Neuronal stem cell (in vitro differentiated cells): ENCODE measurements around the gene CYP2C19.
"Not testable (repeated sequence)": the region's sequence is repeated elsewhere in the genome, so short reads cannot be mapped to it uniquely, and the experiment has no call there.

Source experiments
- DNase-seq: peaks from one replicate; pipeline ENCODE4 v3.0.0-alpha.2; 2013; ENCODE audit warnings: low spot score
- H2AFZ ChIP-seq: one replicate; pipeline ENCODE4 v1.6.1; 2013; ENCODE audit warnings: mild to moderate bottlenecking, low read length, inconsistent platforms
- H2AK5ac ChIP-seq: 2 replicates; pipeline ENCODE4 v1.6.1; 2013; ENCODE audit warnings: low read depth, mild to moderate bottlenecking, inconsistent platforms, low read length, moderate library complexity, mixed read lengths
- H2BK120ac ChIP-seq: 2 replicates; pipeline ENCODE4 v1.6.1; 2013; ENCODE audit warnings: low read depth, mild to moderate bottlenecking, inconsistent platforms, low read length, moderate library complexity, mixed read lengths
- H2BK12ac ChIP-seq: one replicate; pipeline ENCODE4 v1.6.1; 2013; ENCODE audit warnings: low read length, inconsistent platforms
- H2BK15ac ChIP-seq: 2 replicates; pipeline ENCODE4 v1.6.1; 2013; ENCODE audit warnings: mild to moderate bottlenecking, low read length, inconsistent platforms, mixed read lengths
- H2BK5ac ChIP-seq: one replicate; pipeline ENCODE4 v1.6.1; 2013; ENCODE audit warnings: inconsistent platforms, mild to moderate bottlenecking, low read length, moderate library complexity
- H3K14ac ChIP-seq: one replicate; pipeline ENCODE4 v1.6.1; 2013; ENCODE audit warnings: low read length, inconsistent platforms
- H3K18ac ChIP-seq: 2 replicates; pipeline ENCODE4 v1.6.1; 2013; ENCODE audit warnings: low read length, inconsistent platforms
- H3K23ac ChIP-seq: 2 replicates; pipeline ENCODE4 v1.6.1; 2013; ENCODE audit warnings: low read depth, mild to moderate bottlenecking, mixed read lengths, low read length, inconsistent platforms; ENCODE audit not compliant: poor library complexity
- H3K27ac ChIP-seq: replicated peaks from 3 replicates; pipeline ENCODE4 v1.5.1; 2013; ENCODE audit warnings: low read length, inconsistent platforms
- H3K27me3 ChIP-seq, 3 experiments: 2 replicates each; pipeline ENCODE4 v1.6.1; 2013; ENCODE audit warnings: low read length in 3 of 3, mild to moderate bottlenecking in 2 of 3, inconsistent platforms in 1 of 3, low read depth in 1 of 3, mixed read lengths in 1 of 3, moderate library complexity in 1 of 3; ENCODE audit not compliant: control insufficient read depth in 3 of 3, insufficient read depth in 3 of 3
- H3K36me3 ChIP-seq, 2 donors: replicated peaks in 1 of 2; 2 replicates each; pipeline ENCODE4 v1.6.1; 2013; ENCODE audit warnings: low read length in 2 of 2; ENCODE audit not compliant: control insufficient read depth in 2 of 2, insufficient read depth in 2 of 2
- H3K4ac ChIP-seq: 2 replicates; pipeline ENCODE4 v1.6.1; 2013; ENCODE audit warnings: inconsistent platforms, mild to moderate bottlenecking, low read length, moderate library complexity
- H3K4me1 ChIP-seq, 2 donors: 1 replicate in 1 of 2; 2 replicates in 1 of 2; pipeline ENCODE4 v1.6.1; 2013; ENCODE audit warnings: low read length in 2 of 2, low read depth in 1 of 2; ENCODE audit not compliant: control insufficient read depth in 2 of 2, insufficient read depth in 1 of 2
- H3K4me2 ChIP-seq: one replicate; pipeline ENCODE4 v1.6.1; 2013; ENCODE audit warnings: mild to moderate bottlenecking, low read length, inconsistent platforms; ENCODE audit not compliant: insufficient read depth, poor library complexity, severe bottlenecking
- H3K4me3 ChIP-seq, 2 donors: 2 replicates each; pipeline ENCODE4 v1.5.1; 2013; ENCODE audit warnings: low read length in 2 of 2, mild to moderate bottlenecking in 2 of 2, inconsistent platforms in 1 of 2, moderate library complexity in 1 of 2
- H3K79me1 ChIP-seq: one replicate; pipeline ENCODE4 v1.6.1; 2013; ENCODE audit warnings: low read depth, mild to moderate bottlenecking, inconsistent platforms, low read length, moderate library complexity
- H3K9ac ChIP-seq: one replicate; pipeline ENCODE4 v1.6.1; 2013; ENCODE audit warnings: mild to moderate bottlenecking, low read depth, low read length, inconsistent platforms; ENCODE audit not compliant: poor library complexity
- H3K9me3 ChIP-seq, 2 donors: replicated peaks in 1 of 2; 2 replicates each; pipeline versions ENCODE3 to v1.6.1; 2013; ENCODE audit warnings: low read length in 2 of 2, mild to moderate bottlenecking in 2 of 2, inconsistent platforms in 1 of 2, low read depth in 1 of 2, mixed read lengths in 1 of 2, moderate library complexity in 1 of 2; ENCODE audit not compliant: control insufficient read depth in 2 of 2, insufficient read depth in 1 of 2
- H4K8ac ChIP-seq: one replicate; pipeline ENCODE4 v1.6.1; 2013; ENCODE audit warnings: low read depth, mild to moderate bottlenecking, inconsistent platforms, low read length, moderate library complexity
- H4K91ac ChIP-seq: one replicate; pipeline ENCODE4 v1.6.1; 2013; ENCODE audit warnings: low read length, low read depth, mild to moderate bottlenecking, inconsistent platforms; ENCODE audit not compliant: poor library complexity
- WGBS, 2 donors: extraction: QIAGEN DNeasy Blood & Tissue Kit; methylation state at CpG; one replicate each; pipeline ENCODE4 v1.1.7; 2013; ENCODE audit warnings: missing lambda C conversion rate in 2 of 2, mixed read lengths in 1 of 2; ENCODE audit not compliant: insufficient read length in 2 of 2, insufficient replicate concordance in 1 of 2; ENCODE audit errors: extremely low coverage in 2 of 2; 5-methylcytosine and 5-hydroxymethylcytosine counted together

The CYP2C19 gene

GRCh38 chr10:94785211-94785610 is 22.7 kb downstream of the CYP2C19 start:
- Histone ChIP-seq H2BK12ac (no peak overlapping the region), H2AFZ (peak overlapping the region; percentile 1), H3K27ac (no peak overlapping the region), H4K91ac (no peak overlapping the region), H3K18ac (no peak overlapping the region), H3K9me3 (no peaks in the 10 kb centered on the region), H3K79me1 (no peaks in the 10 kb centered on the region), H3K14ac (no peak overlapping the region), H2BK120ac (no peak overlapping the region), H3K4me3 (no peak overlapping the region), H3K9ac (no peak overlapping the region), H3K4me1 (no peaks in the 10 kb centered on the region), H3K27me3 (no peaks in the 10 kb centered on the region), H2BK5ac (no peak overlapping the region), H3K23ac (no peak overlapping the region), H3K36me3 (no peaks in the 10 kb centered on the region), H3K4me2 (no peak overlapping the region), H2BK15ac (no peak overlapping the region), H3K4ac (no peak overlapping the region), H2AK5ac (no peak overlapping the region), H4K8ac (no peak overlapping the region)
- no peak for DNase-seq
- no CpG with 5 or more reads among the region's 2 CpGs for WGBS, 2 donors

DNA sequence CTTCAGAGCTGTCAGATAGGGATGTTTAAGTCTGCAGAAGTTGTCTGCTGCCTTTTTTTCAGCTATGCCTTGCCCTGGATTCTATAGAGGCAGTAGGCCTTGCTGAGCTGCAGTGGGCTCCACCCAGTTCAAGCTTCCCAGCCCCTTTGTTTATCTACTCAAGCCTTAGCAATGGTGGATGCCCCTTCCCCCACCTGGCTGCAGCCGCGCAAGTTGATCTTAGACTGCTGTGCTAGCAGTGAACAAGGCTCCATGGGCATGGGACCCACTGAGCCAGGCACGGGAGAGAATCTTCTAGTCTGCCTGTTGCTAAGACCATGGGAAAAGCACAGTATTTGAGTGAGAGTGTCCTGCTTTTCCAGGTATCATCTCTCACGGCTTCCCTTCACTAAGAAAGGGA is 38.1 kb downstream of the CYP2C19 start:
- H2BK5ac ChIP-seq, H4K8ac ChIP-seq, H3K9me3 ChIP-seq, H3K9ac ChIP-seq, H3K27me3 ChIP-seq, H2AK5ac ChIP-seq, H3K4me2 ChIP-seq, H3K18ac ChIP-seq, H3K27ac ChIP-seq, H2AFZ ChIP-seq, H2BK12ac ChIP-seq, H3K36me3 ChIP-seq, H3K4me1 ChIP-seq, H3K4ac ChIP-seq, DNase-seq, H3K14ac ChIP-seq, H2BK120ac ChIP-seq, H2BK15ac ChIP-seq, H3K79me1 ChIP-seq, H4K91ac ChIP-seq, H3K23ac ChIP-seq, H3K4me3 ChIP-seq: not testable (repeated sequence)
- no CpG with 5 or more reads among the region's 4 CpGs for WGBS, 2 donors

- no CpG with 5 or more reads among the region's 1 CpG for WGBS, 2 donors
- Histone ChIP-seq H2AK5ac (no peak overlapping the region), H3K18ac (no peak overlapping the region), H3K36me3 (no peaks in the 10 kb centered on the region), H4K91ac (no peak overlapping the region), H2BK12ac (no peak overlapping the region), H3K27ac (no peak overlapping the region), H4K8ac (no peak overlapping the region), H3K14ac (no peak overlapping the region), H2BK120ac (no peak overlapping the region), H2AFZ (no peak overlapping the region), H3K23ac (no peak overlapping the region), H3K9me3 (no peaks in the 10 kb centered on the region), H3K79me1 (no peaks in the 10 kb centered on the region), H3K4me1 (no peaks in the 10 kb centered on the region), H3K4ac (no peak overlapping the region), H3K9ac (no peak overlapping the region), H3K4me2 (no peak overlapping the region), H2BK15ac (no peak overlapping the region), H3K27me3 (no peaks in the 10 kb centered on the region), H2BK5ac (no peak overlapping the region), H3K4me3 (no peak overlapping the region)
- peak; percentile 20 for DNase-seq
Measured at GRCh38 chr10:94803307-94803706, 40.8 kb downstream of the CYP2C19 start.

- H3K9me3 ChIP-seq, DNase-seq, H3K18ac ChIP-seq, H3K27me3 ChIP-seq, H2AK5ac ChIP-seq, H2BK15ac ChIP-seq, H2BK5ac ChIP-seq, H3K4ac ChIP-seq, H2BK12ac ChIP-seq, H3K79me1 ChIP-seq, H3K4me3 ChIP-seq, H3K4me1 ChIP-seq, H3K36me3 ChIP-seq, H4K8ac ChIP-seq, H2BK120ac ChIP-seq, H3K9ac ChIP-seq, H3K27ac ChIP-seq, H2AFZ ChIP-seq, H3K4me2 ChIP-seq, H3K14ac ChIP-seq, H3K23ac ChIP-seq, H4K91ac ChIP-seq: not testable (repeated sequence)
- no CpG with 5 or more reads among the region's 13 CpGs for WGBS, 2 donors
Measured at GRCh38 chr10:94830025-94830424, 67.5 kb downstream of the CYP2C19 start.
